Stimulated activated CD4-positive, alpha-beta T cell treated with anti-CD3 and anti-CD28 coated beads, Interleukin-1b, Interleukin-23, amount 100 ng/mL, for 4 hours (primary cell): ENCODE data around the gene XAGE3.
"Not testable (repeated sequence)": the region's sequence is repeated elsewhere in the genome, so short reads cannot be mapped to it uniquely, and the experiment has no call there.

Source experiments
- DNase-seq, 2 donors: peaks; one replicate each; pipeline ENCODE4 v3.0.0-alpha.2; 2020; ENCODE audit warnings: low read depth in 2 of 2

Gene XAGE3

GRCh38 chrX:52867610-52868348, at the start of gene XAGE3:
Gene XAGE3, minus strand, starts transcription at chrX:52868083. Its CDS starts 950 bp downstream, at chrX:52867133.
- DNase-seq = no peak

GRCh38 chrX:52914704-52915103, 46.8 kb upstream of the XAGE3 start:
- not testable (repeated sequence) for DNase-seq

GRCh38 chrX:52913681-52914080, 45.8 kb upstream of the XAGE3 start:
- not testable (repeated sequence) for DNase-seq

- not testable (repeated sequence) for DNase-seq
Observed at GRCh38 chrX:52909313-52909969, 41.6 kb upstream of the XAGE3 start.

GRCh38 chrX:52907900-52908299, 40.0 kb upstream of the XAGE3 start:
- not testable (repeated sequence) for DNase-seq

GRCh38 chrX:52907137-52907536, 39.3 kb upstream of the XAGE3 start:
- not testable (repeated sequence) for DNase-seq

- DNase-seq = not testable (repeated sequence)
Observed at GRCh38 chrX:52906072-52906471, 38.2 kb upstream of the XAGE3 start.

GRCh38 chrX:52905531-52905930, 37.6 kb upstream of the XAGE3 start:
- not testable (repeated sequence) for DNase-seq

GRCh38 chrX:52896855-52897709, 29.2 kb upstream of the XAGE3 start, which contains the start of gene FAM156B:
Gene FAM156B, plus strand, starts transcription at chrX:52897330. Its CDS starts 9,896 bp downstream, at chrX:52907226.
- not testable (repeated sequence) for DNase-seq

GRCh38 chrX:52896438-52896837, 28.6 kb upstream of the XAGE3 start:
- not testable (repeated sequence) for DNase-seq

GRCh38 chrX:52888090-52888489, 20.2 kb upstream of the XAGE3 start:
- DNase-seq = not testable (repeated sequence)

- not testable (repeated sequence) for DNase-seq
Observed at GRCh38 chrX:52887459-52887858, 19.6 kb upstream of the XAGE3 start.

- DNase-seq = not testable (repeated sequence)
Observed at GRCh38 chrX:52876386-52876785, 8.5 kb upstream of the XAGE3 start.

GRCh38 chrX:52875436-52875835, 7.6 kb upstream of the XAGE3 start:
- DNase-seq = not testable (repeated sequence)

GRCh38 chrX:52874661-52875060, 6.8 kb upstream of the XAGE3 start:
- no peak for DNase-seq

- DNase-seq = not testable (repeated sequence)
Observed at GRCh38 chrX:52873825-52874224, 5.9 kb upstream of the XAGE3 start.

- no peak for DNase-seq
Observed at GRCh38 chrX:52870046-52870445, 2.2 kb upstream of the XAGE3 start.

GRCh38 chrX:52865343-52865998, 2.4 kb downstream of the XAGE3 start:
- no peak for DNase-seq

- not testable (repeated sequence) for DNase-seq
Observed at GRCh38 chrX:52856991-52857525, 10.8 kb downstream of the XAGE3 start.

- DNase-seq = no peak
Observed at GRCh38 chrX:52852110-52852860, 15.6 kb downstream of the XAGE3 start.
